ACC112 (cell line): Measurements from ENCODE around the gene CSHL1.
"Not testable (repeated sequence)": the region's sequence is repeated elsewhere in the genome, so short reads cannot be mapped to it uniquely, and the experiment has no call there.

Experiments used
- H2AFZ ChIP-seq: fragments of 200-600 bp; sonication (generic); one replicate; pipeline ENCODE4 v1.6.0; 2017; ENCODE audit warnings: antibody characterized with exemption, low read length; ENCODE audit not compliant: unreplicated experiment
- H3K27ac ChIP-seq: fragments of 200-600 bp; sonication (generic); 2 replicates; pipeline ENCODE4 v1.5.1; 2014; ENCODE audit warnings: low read depth, mild to moderate bottlenecking, antibody characterized with exemption, low read length, moderate library complexity
- H3K27me3 ChIP-seq: fragments of 200-600 bp; sonication (generic); 2 replicates; pipeline ENCODE4 v1.6.1; 2014; ENCODE audit warnings: mild to moderate bottlenecking, antibody characterized with exemption, low read length, moderate library complexity, mixed read lengths; ENCODE audit not compliant: insufficient read depth
- H3K36me3 ChIP-seq: fragments of 200-600 bp; sonication (generic); 2 replicates; pipeline ENCODE4 v1.6.1; 2016; ENCODE audit warnings: mild to moderate bottlenecking, antibody characterized with exemption, low read length, moderate library complexity, mixed read lengths; ENCODE audit not compliant: insufficient read depth
- H3K4me1 ChIP-seq: fragments of 200-600 bp; sonication (generic); one replicate; pipeline ENCODE4 v1.6.1; 2016; ENCODE audit warnings: low read length, mixed read lengths; ENCODE audit not compliant: insufficient read depth, unreplicated experiment, control insufficient read depth
- H3K4me3 ChIP-seq: fragments of 200-600 bp; sonication (generic); 2 replicates; pipeline ENCODE4 v1.5.1; 2014; ENCODE audit warnings: mild to moderate bottlenecking, low read depth, low read length
- H3K79me2 ChIP-seq: fragments of 200-600 bp; sonication (generic); one replicate; pipeline ENCODE4 v1.6.0; 2016; ENCODE audit warnings: low read length; ENCODE audit not compliant: control insufficient read depth, unreplicated experiment, insufficient read depth

The CSHL1 gene

GRCh38 chr17:63901971-63902370, 9.1 kb downstream of the CSHL1 start:
- H3K4me1 ChIP-seq, H3K4me3 ChIP-seq, H2AFZ ChIP-seq, H3K36me3 ChIP-seq, H3K27me3 ChIP-seq, H3K27ac ChIP-seq, H3K79me2 ChIP-seq: not testable (repeated sequence)

- H3K27ac ChIP-seq, H3K36me3 ChIP-seq, H3K27me3 ChIP-seq, H3K4me1 ChIP-seq, H3K79me2 ChIP-seq, H3K4me3 ChIP-seq, H2AFZ ChIP-seq: not testable (repeated sequence)
Observed at GRCh38 chr17:63898899-63899798, 11.9 kb downstream of the CSHL1 start.

DNA sequence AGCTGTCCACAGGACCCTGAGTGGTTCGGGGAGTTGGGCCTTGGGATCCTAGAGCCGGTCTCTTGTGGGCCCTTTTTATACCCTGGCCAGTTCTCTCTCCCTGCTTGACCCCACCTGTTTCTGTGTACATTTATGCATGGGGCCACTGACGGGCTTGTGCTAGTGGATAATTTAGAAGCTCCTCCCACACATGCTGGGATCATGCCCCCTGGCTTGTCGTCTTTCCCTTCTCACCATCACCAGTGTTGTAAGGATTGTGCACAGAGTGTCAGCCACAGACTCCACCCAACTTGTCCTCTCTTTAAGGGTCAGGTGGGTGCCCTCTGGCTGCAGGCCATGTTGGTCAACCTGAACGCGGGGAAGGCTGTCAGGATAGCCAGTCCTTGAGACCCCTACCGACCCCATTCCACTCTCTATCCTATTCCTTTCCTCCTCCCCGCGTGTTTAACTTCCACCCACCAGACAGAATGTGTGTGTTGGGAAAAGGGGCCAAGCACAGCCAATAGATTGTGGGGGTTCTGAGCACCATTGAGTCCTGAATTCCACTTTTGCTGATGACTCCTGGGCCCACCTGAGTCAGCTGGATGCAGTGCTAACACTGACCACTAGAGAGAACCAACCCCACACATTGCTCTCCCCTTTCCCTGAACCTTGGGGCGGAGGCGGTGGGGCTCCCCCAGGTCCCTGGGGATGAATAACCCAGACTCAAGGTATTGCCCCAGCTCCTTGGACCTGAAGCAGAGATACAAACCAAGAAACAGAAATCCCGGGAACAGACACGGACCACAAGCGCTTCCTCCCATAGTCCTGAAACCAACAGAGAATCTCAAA, 14.3 kb downstream of the CSHL1 start, which contains the start of gene CSH1:
Gene CSH1 (minus strand): TSS at position 51 of the 831 bp plus-strand sequence. CDS start 63 bp downstream, outside the sequence.
- not testable (repeated sequence) for H3K79me2 ChIP-seq, H3K36me3 ChIP-seq, H3K4me1 ChIP-seq, H3K27me3 ChIP-seq, H3K4me3 ChIP-seq, H2AFZ ChIP-seq, H3K27ac ChIP-seq

DNA sequence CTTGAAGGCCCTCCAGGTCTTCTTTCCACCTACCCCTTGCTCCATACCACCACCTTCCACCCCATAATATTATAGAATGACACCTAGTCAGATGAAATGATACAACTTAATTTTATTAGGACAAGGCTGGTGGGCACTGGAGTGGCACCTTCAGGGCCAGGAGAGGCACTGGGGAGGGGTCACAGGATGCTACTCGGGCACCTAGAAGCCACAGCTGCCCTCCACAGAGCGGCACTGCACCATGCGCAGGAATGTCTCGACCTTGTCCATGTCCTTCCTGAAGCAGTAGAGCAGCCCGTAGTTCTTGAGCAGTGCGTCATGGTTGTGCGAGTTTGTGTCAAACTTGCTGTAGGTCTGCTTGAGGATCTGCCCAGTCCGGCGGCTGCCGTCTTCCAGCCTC, 16.2 kb downstream of the CSHL1 start:
- not testable (repeated sequence) for H3K4me3 ChIP-seq, H3K79me2 ChIP-seq, H3K4me1 ChIP-seq, H2AFZ ChIP-seq, H3K36me3 ChIP-seq, H3K27ac ChIP-seq, H3K27me3 ChIP-seq

- H3K36me3 ChIP-seq, H3K27me3 ChIP-seq, H3K4me3 ChIP-seq, H3K4me1 ChIP-seq, H2AFZ ChIP-seq, H3K27ac ChIP-seq, H3K79me2 ChIP-seq: not testable (repeated sequence)
Observed at GRCh38 chr17:63894021-63894420, 17.0 kb downstream of the CSHL1 start.

DNA sequence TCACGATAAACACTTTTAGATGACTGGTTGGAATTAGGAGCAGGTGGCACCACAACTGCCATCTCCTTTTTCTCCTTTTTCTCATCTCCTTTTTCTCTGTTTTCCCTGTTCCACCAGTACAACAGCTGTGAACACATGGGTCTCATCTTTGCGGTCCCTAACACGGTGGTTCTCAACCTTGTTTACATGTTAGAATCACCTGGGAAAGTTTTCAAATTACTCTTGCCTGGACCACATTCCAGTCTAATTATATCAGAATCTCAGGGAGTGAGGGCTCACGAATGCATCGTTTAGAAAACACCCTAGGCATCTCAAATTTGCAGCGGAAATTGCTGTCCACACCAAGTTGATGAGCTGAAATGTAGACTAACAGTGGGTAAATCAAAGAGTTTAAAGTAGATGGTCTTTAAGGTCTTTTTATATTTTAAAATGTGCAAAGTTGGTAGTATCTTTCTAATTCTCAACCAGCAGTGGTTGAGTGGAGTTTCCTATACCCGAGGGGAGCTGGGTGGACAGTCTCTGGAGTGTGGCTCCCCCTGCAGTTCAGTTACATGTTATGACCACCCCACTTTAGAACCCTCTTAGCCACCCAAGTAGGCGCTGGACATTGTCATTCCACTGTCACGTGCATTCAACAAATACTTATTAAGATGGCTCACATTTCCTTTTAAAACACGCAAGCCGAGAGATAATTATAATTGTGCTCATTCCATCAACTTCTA, 18.6 kb downstream of the CSHL1 start:
- H3K79me2 ChIP-seq, H3K27me3 ChIP-seq, H2AFZ ChIP-seq, H3K27ac ChIP-seq, H3K4me3 ChIP-seq, H3K4me1 ChIP-seq, H3K36me3 ChIP-seq: not testable (repeated sequence)

DNA sequence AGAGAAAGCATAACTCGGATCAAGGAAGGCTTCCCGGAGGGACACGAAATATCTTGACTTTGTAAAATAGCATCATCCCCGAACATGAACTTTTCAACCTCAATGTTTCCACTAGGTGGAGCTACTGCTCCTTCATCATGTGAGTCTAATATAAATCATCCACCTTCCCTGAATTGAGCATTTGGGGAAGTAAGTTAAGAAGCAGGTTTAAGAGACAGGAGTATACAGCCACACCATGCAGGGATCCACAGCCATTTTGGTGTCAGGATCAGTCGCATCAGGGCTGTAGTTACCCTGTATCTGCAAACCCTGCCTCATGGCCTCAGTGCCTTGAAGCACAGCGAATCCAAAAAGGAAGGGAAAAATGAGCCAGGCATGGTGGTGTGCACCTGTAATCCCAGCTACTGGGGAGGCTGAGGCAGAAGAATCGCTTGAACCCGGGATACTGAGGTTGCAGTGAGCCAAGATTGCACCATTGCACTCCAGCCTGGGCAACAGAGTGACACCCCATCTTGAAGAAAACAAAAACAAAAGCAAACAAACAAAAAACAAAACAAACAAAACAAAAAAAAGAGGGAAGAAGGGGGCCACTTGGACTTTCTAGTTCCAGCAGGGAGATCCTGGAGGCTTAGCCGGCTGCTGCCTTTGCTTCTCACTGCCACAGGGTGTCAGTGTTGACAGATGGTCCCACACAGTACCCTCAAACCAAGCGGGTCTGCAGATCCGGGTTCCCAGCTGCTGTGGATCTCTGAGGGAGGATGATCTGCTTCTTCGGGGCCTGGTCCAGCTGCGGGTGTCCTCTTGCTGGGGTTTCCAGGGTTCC, 21.8 kb downstream of the CSHL1 start:
- H2AFZ ChIP-seq, H3K36me3 ChIP-seq, H3K27ac ChIP-seq, H3K4me3 ChIP-seq, H3K4me1 ChIP-seq, H3K79me2 ChIP-seq, H3K27me3 ChIP-seq: not testable (repeated sequence)

DNA sequence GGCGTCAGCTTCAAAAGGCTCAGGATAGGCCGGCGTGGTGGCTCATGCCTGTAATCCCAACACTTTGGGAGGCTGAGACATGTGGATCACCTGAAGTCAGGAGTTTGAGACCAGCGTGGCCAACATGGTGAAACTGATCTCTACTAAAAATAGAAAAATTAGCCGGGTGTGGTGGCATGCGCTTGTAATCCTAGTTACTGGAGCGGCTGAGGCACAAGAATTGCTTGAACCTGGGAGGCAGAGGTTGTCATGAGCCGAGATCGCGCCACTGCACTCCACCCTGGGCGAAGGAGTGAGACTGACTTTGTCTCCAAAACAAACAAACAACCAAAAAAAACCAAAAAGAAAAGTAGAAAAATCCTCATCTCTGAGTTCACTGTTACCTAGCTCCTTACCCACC, 25.9 kb downstream of the CSHL1 start:
- not testable (repeated sequence) for H3K4me3 ChIP-seq, H2AFZ ChIP-seq, H3K27ac ChIP-seq, H3K79me2 ChIP-seq, H3K27me3 ChIP-seq, H3K36me3 ChIP-seq, H3K4me1 ChIP-seq

- H3K36me3 ChIP-seq, H3K27ac ChIP-seq, H3K4me3 ChIP-seq, H3K4me1 ChIP-seq, H3K79me2 ChIP-seq, H3K27me3 ChIP-seq, H2AFZ ChIP-seq: not testable (repeated sequence)
Observed at GRCh38 chr17:63882626-63883126, 28.4 kb downstream of the CSHL1 start.
